RPMI8226 (cell line): ENCODE results near the gene STAP2.

Source experiments
- DNase-seq: peaks from one replicate; pipeline ENCODE4 v3.0.0-alpha.2; 2015

Gene STAP2

DNA sequence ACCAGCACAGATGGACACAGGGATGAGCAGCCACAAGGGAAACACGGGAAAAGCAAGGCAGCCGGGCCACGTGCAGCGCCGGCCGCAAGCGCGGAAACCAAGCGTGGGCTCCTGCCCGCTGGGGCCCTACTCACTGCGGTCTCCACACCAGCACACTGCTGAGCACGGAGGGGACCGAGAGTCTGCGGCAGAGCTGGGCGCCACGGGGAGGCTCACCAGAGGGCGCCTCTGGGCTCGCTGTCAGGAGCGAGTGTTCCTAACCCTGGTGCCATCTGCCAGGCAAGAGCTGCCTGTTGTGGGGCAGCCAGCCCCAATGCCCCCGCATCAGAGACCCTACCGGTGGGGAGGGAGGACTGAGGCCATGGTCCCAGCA, 31.2 kb upstream of the STAP2 start:
- DNase-seq = peak; percentile 84

DNA sequence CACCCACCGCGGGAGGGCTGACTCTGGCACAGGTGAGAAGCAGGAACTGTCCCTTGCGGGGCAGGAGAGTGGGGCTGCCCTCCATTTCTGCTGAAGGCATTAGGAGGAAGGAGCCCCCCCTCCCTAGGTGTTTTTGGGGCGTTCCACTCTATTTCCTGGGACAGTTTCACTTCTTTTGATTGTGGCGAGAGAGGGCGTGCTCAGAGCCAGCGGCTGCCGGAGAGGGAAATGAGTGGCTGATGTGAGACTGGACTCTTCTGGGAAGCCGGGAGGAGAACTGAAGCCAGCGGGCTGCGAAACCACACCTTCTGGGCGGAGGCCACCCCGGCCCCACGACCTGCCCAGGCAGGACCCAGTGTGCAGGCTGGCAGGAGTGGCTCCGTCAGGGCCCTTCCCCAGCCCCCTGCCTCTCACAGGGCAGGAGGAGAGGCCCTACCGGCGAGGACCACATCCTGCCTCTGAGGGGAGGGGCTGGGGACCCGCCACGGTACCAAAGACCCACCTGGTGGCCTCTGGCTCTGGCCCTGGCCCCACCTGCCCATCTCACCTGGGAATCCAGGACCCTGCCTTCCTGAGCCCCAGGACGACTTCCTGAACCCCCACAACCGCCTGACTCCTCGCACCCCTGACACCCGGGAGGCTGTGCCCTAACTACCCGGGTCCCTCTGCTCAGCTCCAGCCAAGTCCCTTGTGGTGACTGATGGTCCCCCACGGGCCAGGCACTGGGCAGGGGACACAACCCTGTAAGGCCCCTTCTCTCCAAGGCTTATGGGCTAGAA, 30.7 kb upstream of the STAP2 start:
- peak; percentile 92 for DNase-seq

DNA sequence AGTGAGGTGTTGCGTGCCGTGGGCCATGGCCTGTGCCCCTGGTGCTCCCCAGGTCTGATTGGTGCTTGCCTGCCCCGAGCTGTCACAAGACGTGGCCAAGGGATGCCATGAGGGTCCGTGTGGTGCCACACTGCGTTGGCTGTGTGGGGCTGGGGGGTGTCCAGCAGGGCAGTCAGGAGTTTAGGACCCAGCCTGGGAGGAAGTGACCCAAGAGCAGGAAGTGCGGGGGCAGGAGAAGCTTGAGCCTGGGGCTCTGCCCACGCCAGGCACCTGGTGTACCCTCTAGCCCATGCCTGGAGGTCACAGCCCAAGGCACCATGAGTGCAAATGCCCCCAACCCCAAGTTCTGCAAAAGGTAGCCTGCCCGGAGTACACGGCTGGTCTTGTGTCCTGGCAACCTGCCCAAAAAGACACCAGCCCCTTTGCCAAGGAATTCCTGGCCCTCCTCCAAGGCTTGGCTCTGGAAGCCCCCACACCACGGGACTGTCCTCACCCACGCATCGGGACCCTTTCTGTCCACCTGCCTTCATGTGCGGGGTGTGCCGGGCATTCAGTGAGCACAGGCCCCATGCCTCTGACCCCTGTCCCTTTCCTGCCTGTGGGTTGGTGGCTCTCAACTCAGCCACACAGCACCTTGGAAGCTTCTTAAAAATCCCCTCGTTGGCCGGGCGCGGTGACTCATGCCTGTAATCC, 29.6 kb upstream of the STAP2 start:
- DNase-seq = no peak

DNA sequence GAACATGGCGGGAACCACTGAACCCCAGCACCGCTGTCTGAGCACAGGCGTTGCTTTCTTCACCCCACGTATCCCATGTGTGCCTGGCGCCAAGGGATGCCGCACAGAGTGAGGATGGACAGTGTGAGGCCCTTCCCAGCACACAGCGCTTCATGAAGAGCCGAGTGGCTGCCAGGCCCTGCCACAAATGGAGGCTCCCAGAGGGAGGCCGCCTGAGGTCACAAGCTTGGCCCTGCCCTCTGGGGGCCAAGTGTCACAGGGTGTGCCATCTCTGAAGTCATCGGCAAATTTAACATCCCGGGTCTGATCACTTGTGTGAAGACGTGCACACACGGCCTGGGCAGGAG, 29.1 kb upstream of the STAP2 start:
- DNase-seq = no peak

DNA sequence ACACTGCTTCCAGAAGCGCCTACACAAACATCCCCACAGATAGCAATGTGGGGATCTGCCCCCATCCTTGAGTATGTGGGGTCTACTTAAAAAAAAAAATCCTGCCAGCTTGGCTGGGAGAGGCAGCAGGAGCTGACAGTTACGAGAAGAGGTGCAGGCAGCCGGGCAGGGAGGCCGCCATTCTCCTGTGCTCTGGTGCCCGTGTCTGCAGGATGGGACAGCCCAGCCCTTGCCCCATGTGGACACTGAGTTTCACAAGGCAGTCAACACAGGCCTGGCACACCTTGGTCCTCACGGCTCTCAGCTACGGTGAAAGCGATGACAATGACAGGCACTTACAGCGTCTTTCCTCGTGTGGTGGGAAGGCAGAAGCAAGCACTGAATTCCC, 28.7 kb upstream of the STAP2 start:
- no peak for DNase-seq

DNA sequence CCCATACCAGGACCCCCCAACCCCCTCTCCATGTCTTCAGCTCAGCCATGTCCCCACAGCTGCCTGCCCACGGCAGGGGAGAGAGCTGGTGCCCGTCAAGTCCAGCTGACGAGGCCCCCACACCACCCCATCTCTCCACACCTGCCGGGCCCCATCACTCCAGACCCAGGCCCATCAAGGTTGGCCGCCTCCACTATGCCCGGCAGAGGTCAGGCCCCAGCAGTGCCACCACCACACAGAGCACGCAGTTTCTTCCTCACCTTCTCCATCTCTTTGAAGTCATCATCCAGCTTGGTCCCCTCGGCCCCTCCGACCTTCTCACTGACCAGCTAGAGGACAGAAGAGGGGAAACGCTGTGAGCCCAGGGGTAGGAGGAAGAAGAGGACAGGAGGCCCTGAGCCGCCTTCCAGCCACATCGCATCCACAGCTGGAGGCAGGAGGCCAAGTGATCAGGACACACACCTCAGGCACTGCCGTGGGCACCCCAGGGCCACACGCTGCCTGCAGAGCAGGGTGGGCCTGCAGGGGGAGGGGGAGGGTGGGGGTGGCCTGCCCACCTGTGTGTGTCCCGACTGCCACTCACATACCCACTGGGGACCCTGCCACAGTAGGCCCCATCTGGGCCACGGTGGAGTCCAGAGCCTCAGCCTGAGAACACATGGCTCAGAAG, 28.2 kb upstream of the STAP2 start:
- no peak for DNase-seq

DNA sequence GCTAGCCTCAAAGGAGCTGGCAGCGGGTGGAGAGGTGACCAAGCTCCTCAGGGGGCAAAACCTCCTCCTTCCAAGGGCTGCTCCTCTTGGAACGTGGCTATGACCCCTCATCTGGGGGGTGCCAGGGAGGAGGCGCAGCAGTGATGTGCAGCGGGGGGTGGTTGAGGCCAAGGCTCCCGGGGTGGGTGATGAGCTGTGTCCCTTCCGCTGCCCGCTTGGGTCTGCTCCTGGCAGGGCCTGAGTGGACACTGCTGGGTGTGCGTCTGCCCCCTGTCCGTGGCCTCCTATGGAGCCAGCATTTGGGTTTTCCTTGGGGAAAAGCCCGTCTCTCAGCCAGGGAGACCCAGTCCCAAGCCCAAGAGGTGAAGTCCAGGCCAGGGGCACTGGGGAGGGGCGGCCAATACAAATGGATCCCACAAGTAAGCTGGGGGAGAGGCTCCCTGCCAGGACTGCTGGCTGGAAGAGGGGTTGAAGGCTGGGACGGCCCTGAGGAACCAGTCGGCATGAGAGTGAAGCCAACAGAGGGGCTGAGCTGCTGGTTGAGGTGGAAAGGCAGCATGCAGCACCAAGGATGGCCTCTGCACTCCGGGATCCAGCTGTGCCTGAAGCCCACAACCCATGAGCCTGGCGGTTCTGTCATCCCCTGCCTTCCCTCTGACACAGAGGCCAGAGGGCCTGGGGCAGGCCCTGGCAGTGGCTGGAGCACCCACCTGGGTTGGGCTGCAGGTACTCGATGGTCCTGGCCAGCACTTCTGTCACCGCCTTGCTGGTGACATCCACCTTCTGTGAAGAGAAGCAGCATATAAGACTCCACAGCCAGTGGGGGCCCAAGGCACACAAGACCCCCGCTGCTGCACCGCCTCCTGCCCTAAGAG, 27.4 kb upstream of the STAP2 start:
- no peak for DNase-seq

DNA sequence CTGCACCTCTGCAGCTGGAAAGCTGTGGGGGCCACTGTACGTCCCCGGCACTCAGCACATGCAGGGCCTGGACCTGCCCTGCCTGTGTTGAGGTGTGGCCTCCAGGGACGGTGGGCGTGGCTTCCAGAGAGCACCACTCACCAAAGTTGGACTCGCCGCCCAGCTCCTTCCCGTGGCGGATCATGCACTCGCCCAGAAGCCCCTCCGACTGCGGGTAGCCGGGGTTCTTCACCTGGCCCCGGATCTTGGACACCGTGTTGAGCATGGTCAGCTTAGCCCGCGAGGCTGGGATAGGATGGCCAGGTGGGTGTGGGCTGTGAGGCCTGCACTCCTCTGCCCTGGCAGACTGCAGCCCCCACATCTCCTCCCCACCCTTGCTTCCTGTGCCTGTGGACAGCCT, 26.7 kb upstream of the STAP2 start:
- DNase-seq = no peak

DNA sequence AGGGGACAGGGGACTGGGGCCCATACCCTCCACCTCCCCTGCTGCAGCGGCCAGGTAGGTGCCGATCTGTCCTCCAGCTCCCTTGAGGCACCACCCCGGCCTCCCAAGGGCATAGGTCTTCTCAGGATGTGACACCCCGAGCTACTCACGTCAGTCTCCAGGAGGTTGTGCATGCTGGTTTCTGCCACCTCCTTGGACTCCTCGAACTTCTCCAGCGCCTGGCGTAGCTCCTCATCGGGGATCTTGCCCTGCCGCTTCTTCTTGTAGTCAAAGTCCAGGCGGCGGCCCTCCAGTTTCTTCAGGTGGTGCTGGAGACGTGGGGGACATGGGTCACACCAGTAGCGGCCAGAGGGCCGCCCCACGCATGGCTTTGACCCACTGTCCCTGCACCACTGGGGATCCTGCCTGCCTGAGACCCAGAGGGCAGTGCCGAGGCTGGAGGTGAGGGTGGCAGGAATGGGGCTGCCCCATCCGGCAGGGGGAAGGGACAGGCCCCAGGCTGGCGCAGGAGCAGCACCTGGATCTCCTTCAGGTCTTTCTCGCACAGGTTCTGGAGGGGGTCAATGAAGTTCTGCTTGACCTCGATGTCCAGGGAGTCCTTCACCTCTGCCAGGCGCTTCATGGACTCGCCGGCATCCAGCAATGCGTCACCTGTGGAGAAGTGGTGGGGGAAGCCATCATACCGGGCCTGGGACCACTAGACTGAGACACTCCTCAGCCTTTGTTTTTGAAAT, 25.1 kb upstream of the STAP2 start:
- no peak for DNase-seq

DNA sequence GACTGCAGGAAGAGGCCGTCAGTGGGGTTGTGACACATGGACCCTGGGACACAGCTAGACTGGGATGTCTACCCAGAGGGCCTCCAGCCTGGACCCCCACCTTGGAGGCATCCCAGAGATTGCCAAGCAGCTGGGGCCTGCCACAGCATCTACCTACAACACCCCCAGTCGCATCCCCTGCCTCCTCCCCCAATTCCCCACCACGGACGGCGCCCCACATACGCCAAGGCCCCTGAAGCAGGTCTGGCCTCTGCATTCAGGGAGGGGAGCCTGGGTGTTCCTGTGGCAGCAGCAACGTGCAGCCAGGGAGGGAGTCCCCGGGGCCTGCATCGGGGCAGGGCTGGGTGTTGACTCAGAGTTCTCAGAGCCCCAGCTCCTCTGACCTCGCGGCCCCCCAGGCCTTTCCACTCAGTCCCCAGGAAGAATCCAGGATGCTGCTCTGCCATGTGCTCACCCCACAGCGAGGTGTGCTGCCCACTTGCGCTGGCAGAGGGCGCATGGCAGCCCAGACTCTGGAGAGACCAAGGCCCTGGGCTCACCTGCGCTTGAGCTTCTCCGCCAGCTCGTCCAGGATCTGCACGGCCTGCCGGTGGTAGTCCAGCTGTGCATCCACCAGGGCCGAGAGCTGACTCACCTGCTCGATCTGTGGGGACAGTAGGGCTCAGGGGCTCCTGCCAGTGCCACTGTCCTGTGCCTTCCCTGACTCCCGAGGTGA, 24.4 kb upstream of the STAP2 start:
- no peak for DNase-seq

DNA sequence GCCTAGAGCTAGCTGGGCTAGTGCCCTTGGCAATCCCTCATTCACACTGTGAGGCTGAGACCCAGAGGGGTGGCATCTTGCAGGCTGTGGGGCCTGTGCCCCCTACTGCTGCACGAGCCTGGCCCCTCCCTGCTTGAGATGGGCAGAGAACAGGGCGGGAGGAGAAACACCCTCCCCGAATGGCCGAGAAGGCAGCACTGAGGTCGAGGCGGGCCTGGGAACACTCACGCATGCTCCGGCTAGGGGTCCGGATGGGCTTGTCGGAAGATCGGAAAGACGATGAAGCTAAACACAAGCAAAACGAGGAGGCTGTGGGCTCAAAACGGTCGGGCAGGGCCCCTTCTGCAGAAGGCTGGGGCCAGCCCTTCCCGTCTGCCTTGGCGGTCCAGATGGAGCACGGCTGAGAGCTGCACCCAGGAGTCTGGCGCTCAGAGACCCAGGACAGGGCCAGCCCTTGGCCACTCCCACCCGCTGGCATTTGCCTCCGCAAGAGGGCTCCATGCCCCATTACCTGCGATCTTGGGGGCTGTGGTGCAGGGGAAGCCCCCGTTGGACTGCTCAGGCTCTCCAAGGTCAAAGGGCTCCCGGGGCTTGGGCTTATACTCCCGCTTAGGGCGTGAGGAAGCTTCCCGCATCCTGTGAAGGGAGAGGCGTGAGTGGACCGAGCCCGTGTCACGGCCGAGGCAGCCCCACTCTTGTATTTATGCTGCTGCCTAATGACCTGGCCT, 23.6 kb upstream of the STAP2 start:
- DNase-seq = no peak

DNA sequence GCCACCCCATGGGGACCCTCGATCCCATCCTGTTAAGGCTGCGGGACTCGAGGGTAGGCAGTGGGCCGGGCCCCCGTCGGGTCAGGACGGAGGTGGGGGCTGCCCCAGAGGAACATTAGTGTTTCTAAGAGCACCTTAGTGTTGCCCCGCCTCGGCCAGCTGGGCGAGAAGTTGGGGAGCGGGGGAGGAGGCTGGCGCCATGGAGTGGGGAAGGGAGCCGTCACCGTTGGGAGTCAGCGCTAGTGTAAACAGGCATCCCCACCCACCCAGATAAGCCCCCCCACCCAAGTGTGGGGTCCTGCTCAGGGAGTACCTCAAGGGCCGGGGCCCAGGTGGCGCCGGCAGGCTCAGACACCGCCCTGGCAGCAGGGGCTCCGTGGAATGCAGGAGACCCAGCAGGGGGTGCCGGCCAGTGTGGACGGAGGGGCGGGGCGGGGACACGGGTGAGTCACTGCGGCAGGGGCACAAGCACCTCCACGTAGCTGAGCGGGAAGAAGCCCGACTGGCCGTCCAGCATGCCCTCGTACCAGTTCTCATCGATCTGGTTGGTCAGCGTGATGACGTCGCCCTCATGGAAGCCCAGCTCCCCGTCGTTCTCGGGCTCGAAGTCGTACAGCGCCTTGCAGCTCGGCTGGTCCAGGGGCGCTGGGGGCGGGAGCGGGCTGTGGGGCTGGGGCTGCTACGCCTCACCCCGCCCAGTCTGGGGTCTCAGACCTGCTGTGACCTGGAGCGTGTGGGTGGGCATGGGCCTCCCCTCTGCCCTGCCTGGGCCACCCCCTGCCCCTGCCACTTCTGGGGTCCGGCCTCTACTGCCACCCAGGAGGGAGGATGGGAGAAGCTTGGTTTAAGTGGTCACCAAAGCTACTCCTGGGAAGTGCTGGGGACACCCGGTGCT, 22.8 kb upstream of the STAP2 start:
- DNase-seq = no peak

DNA sequence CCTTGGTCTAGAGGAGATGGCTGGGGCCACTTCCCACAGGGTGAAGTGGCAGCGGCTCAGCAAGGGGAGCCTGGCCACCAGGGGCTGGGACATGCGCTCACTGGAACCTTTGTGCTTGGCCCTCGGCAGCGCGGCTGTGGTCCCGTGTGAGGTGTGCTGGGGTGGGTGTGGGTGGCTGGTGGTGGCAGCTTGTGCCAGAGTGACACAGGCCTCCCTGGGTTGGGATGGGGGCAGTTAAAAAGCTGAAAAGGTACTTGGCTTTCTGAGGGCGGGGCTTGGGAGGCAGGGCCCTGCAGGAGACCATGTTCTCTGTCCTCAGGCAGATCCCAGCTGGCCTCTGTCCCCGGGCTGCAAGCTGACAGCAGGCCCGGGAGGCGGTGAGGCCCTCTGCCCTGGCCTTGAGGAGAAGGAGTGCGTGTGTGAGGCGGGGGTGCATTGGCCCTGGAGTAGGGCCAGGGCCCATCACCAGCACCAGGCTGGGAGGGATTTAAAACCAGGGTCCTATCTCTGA, 22.1 kb upstream of the STAP2 start:
- DNase-seq = no peak

DNA sequence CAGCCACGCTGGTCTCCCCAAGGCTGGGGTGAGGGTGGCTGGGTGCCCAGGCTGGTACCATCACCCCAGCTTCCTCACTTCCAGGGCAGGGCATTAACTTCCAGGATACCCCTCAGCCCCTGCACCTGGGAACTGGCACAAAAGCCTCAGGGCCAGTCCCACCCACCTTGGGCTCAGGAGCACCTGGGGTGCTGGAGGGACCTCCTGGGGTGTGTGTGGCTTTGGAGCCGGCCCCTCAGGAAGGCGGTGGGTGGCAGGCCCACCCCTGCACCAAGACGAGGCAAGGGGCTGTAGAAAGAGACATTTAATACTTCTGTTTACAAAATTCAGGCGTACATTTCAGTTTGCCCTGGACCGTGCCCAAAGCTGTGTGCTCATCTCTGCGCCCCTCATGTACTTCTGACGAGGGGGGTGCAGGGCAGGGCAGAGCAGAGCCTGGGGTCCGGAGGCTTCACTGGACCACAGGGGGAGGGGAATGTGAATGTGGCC, 21.5 kb upstream of the STAP2 start:
- DNase-seq = no peak

DNA sequence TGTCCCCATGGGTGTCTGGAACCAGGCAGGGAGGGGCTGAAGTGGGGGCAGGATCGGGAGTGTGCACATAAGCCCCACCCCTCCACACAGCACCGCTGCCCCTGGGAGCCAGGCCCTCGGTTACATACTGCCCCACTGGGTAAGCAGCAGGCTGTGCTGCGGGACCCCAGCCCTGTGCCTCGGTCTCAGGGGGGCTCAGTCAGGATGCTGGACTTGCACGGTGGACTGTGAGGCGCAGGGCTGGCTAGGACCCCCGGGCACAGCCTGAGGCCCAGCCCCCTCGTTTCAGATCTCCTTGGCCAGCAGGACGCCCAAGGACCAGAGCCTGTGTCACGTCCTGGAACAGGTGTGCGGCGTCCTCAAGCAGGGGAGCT, 21.0 kb upstream of the STAP2 start:
- no peak for DNase-seq

DNA sequence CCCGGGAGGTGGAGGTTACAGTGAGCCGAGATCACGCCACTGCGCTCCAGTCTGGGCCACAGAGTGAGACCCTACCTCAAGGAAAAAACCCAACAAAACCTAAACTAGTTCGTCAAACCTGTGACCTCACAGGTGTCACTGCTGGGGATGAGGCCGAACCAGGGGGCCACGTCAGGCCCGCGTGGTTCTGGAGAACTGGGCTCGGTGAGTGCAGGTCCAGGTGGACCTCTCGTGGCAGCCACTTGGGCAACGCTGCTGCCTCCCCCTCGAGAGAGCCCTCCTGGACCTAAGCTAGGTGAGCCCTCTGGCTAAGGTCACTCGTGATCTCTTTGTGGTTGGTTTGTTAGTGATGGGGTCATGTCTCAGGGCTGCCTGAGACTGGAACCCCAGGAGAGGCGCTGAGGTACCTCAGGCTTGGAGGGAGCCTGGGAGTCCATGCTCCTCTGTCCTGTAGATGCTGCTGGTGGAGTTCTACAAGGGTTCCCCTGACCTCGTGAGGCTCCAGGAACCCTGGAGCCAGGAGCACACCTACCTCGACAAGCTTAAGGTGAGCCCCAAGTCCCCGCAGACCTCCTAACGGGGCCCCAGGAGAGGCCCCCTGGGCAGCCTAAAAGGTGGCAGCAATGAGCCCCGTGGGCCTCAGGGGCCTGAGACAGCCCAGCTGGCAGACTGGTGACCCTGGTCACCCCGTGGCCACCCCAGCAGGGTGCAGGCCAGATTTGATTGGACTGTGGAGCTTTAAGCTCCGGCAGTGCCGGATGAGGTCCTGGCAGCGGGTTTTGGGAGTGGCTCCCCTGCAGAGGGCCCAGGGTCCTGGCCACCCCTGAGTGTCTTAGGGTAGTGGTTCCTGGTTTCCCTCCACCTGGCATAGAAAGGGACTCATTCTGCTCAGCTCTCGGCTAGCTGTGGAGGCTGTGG, 20.3 kb upstream of the STAP2 start:
- no peak for DNase-seq

DNA sequence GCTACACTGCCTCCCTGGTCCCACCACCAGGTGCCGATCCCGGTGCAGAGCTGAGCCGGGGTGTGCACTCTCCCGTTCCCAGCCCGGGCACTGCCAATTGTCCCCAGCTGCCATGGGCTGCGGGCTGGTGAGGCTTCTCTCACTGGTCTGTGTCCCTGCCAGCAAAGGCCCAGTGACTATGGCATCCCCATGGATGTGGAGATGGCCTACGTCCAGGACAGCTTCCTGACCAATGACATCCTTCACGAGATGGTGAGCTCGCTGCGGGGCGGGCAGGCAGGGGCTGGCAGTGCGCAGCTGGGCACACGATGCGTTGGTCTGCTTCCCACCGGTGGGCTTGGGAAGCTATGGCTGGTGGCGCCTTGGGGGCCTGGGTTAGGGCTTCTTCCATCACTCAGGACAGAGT, 19.3 kb upstream of the STAP2 start:
- DNase-seq = no peak

DNA sequence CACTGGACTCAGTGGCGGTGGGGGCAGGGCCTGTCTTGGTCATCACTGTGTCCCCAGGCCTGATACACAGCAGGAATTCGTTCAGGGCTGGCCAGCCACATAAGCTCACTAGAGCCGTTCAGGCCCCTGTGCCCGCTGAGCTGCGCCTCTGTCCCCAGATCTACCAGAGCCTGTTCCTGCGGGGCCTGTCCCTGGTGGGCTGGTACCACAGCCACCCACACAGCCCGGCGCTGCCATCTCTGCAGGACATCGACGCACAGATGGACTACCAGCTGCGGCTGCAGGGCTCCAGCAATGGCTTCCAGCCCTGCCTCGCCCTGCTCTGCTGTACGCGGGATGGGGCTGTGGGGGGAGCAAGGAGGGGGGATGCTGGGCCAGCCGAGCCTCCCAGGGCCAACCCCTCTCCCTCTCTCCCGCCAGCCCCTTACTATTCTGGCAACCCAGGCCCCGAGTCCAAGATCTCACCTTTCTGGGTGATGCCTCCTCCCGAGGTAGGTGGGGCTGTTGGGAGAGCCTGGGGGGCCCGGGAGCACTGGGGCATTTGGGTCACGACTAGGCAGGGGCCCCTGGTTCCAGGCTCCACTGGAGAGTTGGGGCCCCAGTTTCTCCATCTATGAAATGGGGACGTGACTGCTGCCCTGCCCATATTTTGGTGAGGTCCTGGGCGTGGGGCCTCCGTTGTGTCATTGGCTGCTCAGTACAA, 18.6 kb upstream of the STAP2 start:
- no peak for DNase-seq
